Measurements from ENCODE around the gene ASXL1.

DNA sequence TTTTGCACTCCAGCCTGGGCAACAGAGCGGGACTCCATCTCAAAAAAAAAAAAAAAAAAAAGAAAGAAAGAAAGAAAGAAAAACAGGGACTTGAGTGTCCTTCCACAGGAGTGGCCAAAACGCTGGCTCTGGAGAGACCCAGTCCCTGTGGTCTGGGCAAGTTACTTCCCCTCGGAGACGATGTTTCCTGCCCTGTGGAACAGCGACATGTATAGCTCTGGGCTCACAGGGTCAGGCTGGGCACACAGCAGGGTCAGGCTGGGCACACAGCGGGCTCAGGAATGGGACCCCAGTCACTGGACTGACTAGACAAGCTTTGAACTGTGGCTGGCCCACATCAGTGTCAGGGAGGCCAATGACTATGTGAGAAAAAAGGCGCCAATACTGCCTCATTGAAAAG is 110.7 kb downstream of the ASXL1 start:
- no peak for TF ChIP-seq POLR2A (IDR thresholded peaks at IDR 0.05)
- TF ChIP-seq, protein P1, sequence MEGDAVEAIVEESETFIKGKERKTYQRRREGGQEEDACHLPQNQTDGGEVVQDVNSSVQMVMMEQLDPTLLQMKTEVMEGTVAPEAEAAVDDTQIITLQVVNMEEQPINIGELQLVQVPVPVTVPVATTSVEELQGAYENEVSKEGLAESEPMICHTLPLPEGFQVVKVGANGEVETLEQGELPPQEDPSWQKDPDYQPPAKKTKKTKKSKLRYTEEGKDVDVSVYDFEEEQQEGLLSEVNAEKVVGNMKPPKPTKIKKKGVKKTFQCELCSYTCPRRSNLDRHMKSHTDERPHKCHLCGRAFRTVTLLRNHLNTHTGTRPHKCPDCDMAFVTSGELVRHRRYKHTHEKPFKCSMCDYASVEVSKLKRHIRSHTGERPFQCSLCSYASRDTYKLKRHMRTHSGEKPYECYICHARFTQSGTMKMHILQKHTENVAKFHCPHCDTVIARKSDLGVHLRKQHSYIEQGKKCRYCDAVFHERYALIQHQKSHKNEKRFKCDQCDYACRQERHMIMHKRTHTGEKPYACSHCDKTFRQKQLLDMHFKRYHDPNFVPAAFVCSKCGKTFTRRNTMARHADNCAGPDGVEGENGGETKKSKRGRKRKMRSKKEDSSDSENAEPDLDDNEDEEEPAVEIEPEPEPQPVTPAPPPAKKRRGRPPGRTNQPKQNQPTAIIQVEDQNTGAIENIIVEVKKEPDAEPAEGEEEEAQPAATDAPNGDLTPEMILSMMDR (IDR thresholded peaks at IDR 0.05) = no peak

Data from ovary (tissue), 3 donors.